Ovary (tissue), 9 donors: ENCODE data around the gene H2AZ2. TPM values are rescaled to one million over a fixed set of nuclear protein-coding genes. Genes with fewer than 3 reads are reported as not detected.
"Not testable (repeated sequence)": the region's sequence is repeated elsewhere in the genome, so short reads cannot be mapped to it uniquely, and the experiment has no call there.

ENCODE experiments used
- DNase-seq, 5 donors: peaks; one replicate each; pipeline ENCODE4 v3.0.0-alpha.2; 2019 to 2020
- H3K27ac ChIP-seq, 2 donors: fragments of 200-600 bp; one replicate each; pipeline versions ENCODE4 v1.5.1 to v1.8.0; 2019 to 2022
- H3K27me3 ChIP-seq: fragments of 200-600 bp; one replicate; pipeline ENCODE4 v1.8.0; 2022
- H3K36me3 ChIP-seq: fragments of 200-600 bp; sonication (generic); one replicate; pipeline ENCODE4 v1.5.1; 2019
- H3K4me1 ChIP-seq: one replicate; pipeline ENCODE4 v1.8.1; 2013; ENCODE audit warnings: mild to moderate bottlenecking, moderate library complexity; ENCODE audit not compliant: insufficient read depth
- H3K4me3 ChIP-seq: fragments of 200-600 bp; sonication (generic); one replicate; pipeline ENCODE4 v1.5.1; 2017
- H3K9me3 ChIP-seq, 2 donors: fragments of 200-600 bp in 1 of 2; sonication (generic) in 1 of 2; one replicate each; pipeline versions ENCODE4 v1.5.1 to v1.8.1; 2013 to 2019; ENCODE audit warnings: mild to moderate bottlenecking in 1 of 2, moderate library complexity in 1 of 2
- EP300 ChIP-seq: sonication (generic); formaldehyde crosslinking; IDR thresholded peaks from one replicate; pipeline ENCODE4 v1.6.1; 2017; ENCODE audit warnings: antibody characterized with exemption
- POLR2A ChIP-seq: fragments of 450-650 bp; IDR thresholded peaks from one replicate; pipeline ENCODE4 v1.6.1; 2017; ENCODE audit warnings: antibody characterized with exemption, mild to moderate bottlenecking, moderate library complexity
- WGBS, 3 donors: extraction: QIAGEN DNeasy Blood & Tissue Kit in 1 of 3; methylation state at CpG; one replicate each; pipeline versions ENCODE4 v1.1.5 to v1.1.7; 2013 to 2017; 5-methylcytosine and 5-hydroxymethylcytosine counted together
- intact Hi-C, 4 donors: fragments of 100-400 bp; cut with DNase I; formaldehyde crosslinking; loops; one replicate each; pipeline versions ENCODE4 v1.11.0 to v1.15.1; 2022 to 2023
- polyA plus RNA-seq, 2 donors: library from polyadenylated mRNA; stranded (reverse); fragments of 200-250 nt in 1 of 2; fragments of 350-450 nt in 1 of 2; fragmentation: Illumina TruSeq in 1 of 2; extraction: RNeasy Lipid Tissue Mini Kit (QIAGEN cat#74804) in 1 of 2; gene quantifications; one replicate each; pipeline ENCODE4 v1.2.3, GENCODE V29; 2013 to 2014
- total RNA-seq, 7 donors: library from RNA; depleted of rRNA in 2 of 7; stranded (reverse); fragments of >200 nt in 2 of 7; fragmentation: NEBNext Ultra II Directional in 3 of 7; extraction: Animal tissue kit (Norgen Biotek cat#: 25700) in 3 of 7; gene quantifications; one replicate each; pipeline versions ENCODE4 v1.1.0 to v1.2.4, GENCODE V29; 2016 to 2023
- TF ChIP-seq, protein P1 (sequence below), 3 donors: fragments of 450-650 bp in 2 of 3; fragments of 200-600 bp in 1 of 3; IDR thresholded peaks; one replicate each; pipeline versions ENCODE4 v1.5.1 to v1.8.0; 2016 to 2022; ENCODE audit warnings: antibody characterized with exemption in 3 of 3, mild to moderate bottlenecking in 1 of 3
- donor health status: DM: no; HTN: no; CAD: no; lungs with moderate emphysema.
- donor health status: DM: no; HTN: no; CAD: no.
- donor health status: Bipolar disorder and iron deficiency.
- donor health status: DM: yes; HTN: yes; CAD: no.
- donor health status: DM: no; HTN: no; CAD: no.
- donor health status: DM: yes; HTN: yes; CAD: no.

The H2AZ2 gene
- total and polyA plus RNA-seq, 9 donors = 70.7 to 154 (median 119) TPM

DNA sequence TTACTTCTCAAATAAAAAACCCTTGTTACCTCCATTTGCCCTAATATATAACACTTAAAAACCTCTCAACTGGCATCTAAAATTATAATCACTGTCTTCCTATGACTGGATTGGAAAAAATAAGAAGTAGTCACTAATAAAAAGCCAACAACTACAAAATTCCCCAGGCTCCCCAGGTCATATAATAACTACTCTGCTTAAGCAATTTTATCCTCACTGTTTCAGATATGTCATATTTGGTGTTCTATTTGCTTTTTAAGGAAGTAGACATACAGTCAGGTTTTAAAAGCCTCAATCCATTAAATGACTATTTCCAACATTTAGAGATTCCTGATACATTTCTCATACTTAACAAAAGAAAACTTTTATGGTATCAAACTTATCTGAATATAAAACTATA is 2.4 kb downstream of the H2AZ2 start:
- H3K36me3 ChIP-seq = no peaks in the 10 kb centered on the region
- no peak overlapping the region for H3K27ac ChIP-seq
- TF ChIP-seq EP300 (no peak), POLR2A (no peak)
- TF ChIP-seq, protein P1, sequence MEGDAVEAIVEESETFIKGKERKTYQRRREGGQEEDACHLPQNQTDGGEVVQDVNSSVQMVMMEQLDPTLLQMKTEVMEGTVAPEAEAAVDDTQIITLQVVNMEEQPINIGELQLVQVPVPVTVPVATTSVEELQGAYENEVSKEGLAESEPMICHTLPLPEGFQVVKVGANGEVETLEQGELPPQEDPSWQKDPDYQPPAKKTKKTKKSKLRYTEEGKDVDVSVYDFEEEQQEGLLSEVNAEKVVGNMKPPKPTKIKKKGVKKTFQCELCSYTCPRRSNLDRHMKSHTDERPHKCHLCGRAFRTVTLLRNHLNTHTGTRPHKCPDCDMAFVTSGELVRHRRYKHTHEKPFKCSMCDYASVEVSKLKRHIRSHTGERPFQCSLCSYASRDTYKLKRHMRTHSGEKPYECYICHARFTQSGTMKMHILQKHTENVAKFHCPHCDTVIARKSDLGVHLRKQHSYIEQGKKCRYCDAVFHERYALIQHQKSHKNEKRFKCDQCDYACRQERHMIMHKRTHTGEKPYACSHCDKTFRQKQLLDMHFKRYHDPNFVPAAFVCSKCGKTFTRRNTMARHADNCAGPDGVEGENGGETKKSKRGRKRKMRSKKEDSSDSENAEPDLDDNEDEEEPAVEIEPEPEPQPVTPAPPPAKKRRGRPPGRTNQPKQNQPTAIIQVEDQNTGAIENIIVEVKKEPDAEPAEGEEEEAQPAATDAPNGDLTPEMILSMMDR (IDR thresholded peaks at IDR 0.05) = no peak
- no peaks in the 10 kb centered on the region for H3K27me3 ChIP-seq
- DNase-seq = no peak
- intact Hi-C loops = loop anchor here in 3 of 4 donors (5.0 to 10.0 kb wide), 4 partner anchors 48 to 351 kb away; partner anchors contain the start of genes NUDCD3 (in 1 of the 3), PPIA (in 1 of the 3), TMED4 (in 1 of the 3) and ZMIZ2 (in 1 of the 3)
- H3K4me3 ChIP-seq = no peak overlapping the region
- H3K9me3 ChIP-seq = no peaks in the 10 kb centered on the region
- peaks cover 9% of the 10 kb centered on the region for H3K4me1 ChIP-seq

DNA sequence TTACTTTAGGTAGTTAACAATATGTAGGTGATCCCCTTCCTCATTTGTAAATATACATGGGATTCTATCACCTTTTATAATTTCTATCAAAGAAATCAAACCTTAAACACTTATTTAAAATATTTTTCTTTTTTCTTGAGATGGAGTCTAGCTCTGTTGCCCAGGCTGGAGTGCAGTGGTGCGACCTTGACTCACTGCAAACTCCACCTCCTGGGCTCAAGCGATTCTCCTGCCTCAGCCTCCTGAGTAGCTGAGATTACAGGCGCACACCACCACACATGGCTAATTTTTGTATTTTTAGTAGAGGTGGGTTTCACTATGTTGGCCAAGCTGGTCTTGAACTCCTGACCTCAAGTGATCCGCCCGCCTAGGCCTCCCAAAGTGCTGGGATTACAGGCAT is 4.4 kb downstream of the H2AZ2 start:
- intact Hi-C loops = loop anchor here in 1 of 4 donors (10.0 kb wide), 1 partner anchor 349 kb away; the partner anchor contains the start of gene NUDCD3
- not testable (repeated sequence) for H3K9me3 ChIP-seq, H3K4me3 ChIP-seq, DNase-seq, H3K36me3 ChIP-seq, H3K27ac ChIP-seq, H3K27me3 ChIP-seq, H3K4me1 ChIP-seq
- WGBS, 3 donors = 94 to 96% (median 95%) methylated on average over 5 of the region's 5 CpGs

DNA sequence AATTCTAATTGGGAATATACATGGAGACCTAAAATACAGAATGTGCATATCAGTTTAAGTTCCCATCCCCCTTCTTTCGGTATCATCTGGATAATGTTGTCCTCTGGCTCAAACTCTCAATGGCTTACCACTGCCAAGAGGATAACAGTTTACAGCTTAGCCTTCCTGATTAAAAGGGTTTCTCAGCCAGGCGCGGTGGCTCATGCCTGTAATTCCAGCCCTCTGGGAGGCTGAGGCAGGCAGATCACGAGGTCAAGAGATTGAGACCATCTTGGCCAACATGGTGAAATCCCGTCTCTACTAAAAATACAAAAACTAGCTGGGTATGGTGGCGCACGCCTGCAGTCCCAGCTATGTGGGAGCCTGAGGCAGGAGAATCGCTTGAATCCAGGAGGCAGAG is 5.2 kb downstream of the H2AZ2 start:
- not testable (repeated sequence) for H3K9me3 ChIP-seq, H3K4me3 ChIP-seq, DNase-seq, H3K4me1 ChIP-seq, H3K27ac ChIP-seq, H3K27me3 ChIP-seq, H3K36me3 ChIP-seq
- intact Hi-C loops = loop anchor here in 1 of 4 donors (10.0 kb wide), 1 partner anchor 348 kb away; the partner anchor contains the start of gene NUDCD3
- 84 to 91% (median 90%) methylated on average over 8 of the region's 8 CpGs for WGBS, 3 donors

DNA sequence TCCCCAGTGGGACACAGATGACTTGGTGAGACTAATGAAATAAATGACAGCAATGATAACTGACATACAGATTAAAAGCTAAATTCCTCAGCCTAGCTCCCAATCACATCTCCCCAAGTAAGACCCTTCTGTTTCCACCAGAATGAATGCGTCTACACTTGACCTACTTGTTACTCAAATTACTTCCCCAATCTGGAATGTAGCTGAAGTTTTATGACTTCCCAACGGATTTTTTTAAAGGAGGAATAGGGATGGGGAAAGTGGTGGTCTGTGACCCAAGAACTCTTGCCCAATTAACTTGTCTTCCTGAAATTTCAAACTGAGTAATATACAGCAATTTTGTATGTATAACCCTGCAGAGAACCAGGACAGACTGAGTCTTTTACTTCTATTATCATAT is 9.1 kb downstream of the H2AZ2 start:
- H3K27me3 ChIP-seq = no peaks in the 10 kb centered on the region
- intact Hi-C loops = no loop called here
- H3K9me3 ChIP-seq = no peaks in the 10 kb centered on the region
- no peak overlapping the region for H3K4me3 ChIP-seq
- WGBS, 3 donors = 56 to 69% (median 64%) methylated on average over 2 of the region's 2 CpGs
- peaks cover 2% of the 10 kb centered on the region for H3K4me1 ChIP-seq
- TF ChIP-seq, protein P1 (IDR thresholded peaks at IDR 0.05) = no peak
- TF ChIP-seq EP300 = no peak
- TF ChIP-seq POLR2A = no peak
- H3K36me3 ChIP-seq = no peaks in the 10 kb centered on the region
- no peak overlapping the region for H3K27ac ChIP-seq
- no peak for DNase-seq

DNA sequence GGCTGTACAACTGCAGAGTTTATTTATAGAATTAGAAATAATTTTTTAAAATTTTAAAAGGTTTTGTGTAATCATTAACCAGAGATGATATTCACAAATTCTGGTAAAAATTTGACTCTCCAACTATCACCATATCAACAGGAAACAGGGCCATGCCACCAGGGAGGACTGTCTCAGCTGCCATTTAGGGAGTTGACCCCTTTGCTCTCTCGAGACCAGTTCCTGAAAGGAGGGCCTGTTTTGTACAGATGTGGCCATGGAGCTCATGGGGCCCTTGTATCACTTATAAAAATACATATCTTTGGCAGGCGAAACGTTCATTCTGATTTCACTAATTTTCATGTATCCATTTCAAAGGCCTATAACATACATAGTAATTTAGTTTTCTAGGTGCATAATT is 20.3 kb downstream of the H2AZ2 start:
- no peaks in the 10 kb centered on the region for H3K27me3 ChIP-seq
- TF ChIP-seq, protein P1 (IDR thresholded peaks at IDR 0.05) = no peak
- TF ChIP-seq POLR2A (no peak), EP300 (no peak)
- intact Hi-C loops = no loop called here
- WGBS, 3 donors = 73 to 80% (median 79%) methylated on average over 3 of the region's 3 CpGs
- no peaks in the 10 kb centered on the region for H3K9me3 ChIP-seq
- H3K36me3 ChIP-seq = no peaks in the 10 kb centered on the region
- no peak overlapping the region for H3K27ac ChIP-seq
- peaks cover 1% of the 10 kb centered on the region for H3K4me1 ChIP-seq
- no peak overlapping the region for H3K4me3 ChIP-seq
- no peak for DNase-seq
